Osteocyte (in vitro differentiated cells): ENCODE measurements around the gene CALHM3. TPM values are rescaled to one million over a fixed set of nuclear protein-coding genes. Genes with fewer than 3 reads are reported as not detected.
A peak's percentile ranks its signal among the peaks of the same experiment; 100 is the strongest.
"Not testable (repeated sequence)": the region's sequence is repeated elsewhere in the genome, so short reads cannot be mapped to it uniquely, and the experiment has no call there.

Experiments used
- DNase-seq: peaks from one replicate; pipeline ENCODE4 v3.0.0; 2021; ENCODE audit warnings: mixed read lengths; ENCODE audit not compliant: unreplicated experiment; ENCODE audit errors: extremely low spot score
- H3K27ac Mint-ChIP-seq: one replicate; pipeline ENCODE4 v1.8.0; 2021; ENCODE audit warnings: mild to moderate bottlenecking, mixed read lengths; ENCODE audit not compliant: unreplicated experiment
- H3K27me3 Mint-ChIP-seq: one replicate; pipeline ENCODE4 v1.8.0; 2021; ENCODE audit warnings: mixed read lengths; ENCODE audit not compliant: unreplicated experiment
- H3K36me3 Mint-ChIP-seq: one replicate; pipeline ENCODE4 v1.8.0; 2021; ENCODE audit warnings: mixed read lengths; ENCODE audit not compliant: unreplicated experiment
- H3K4me1 Mint-ChIP-seq: one replicate; pipeline ENCODE4 v1.8.0; 2021; ENCODE audit warnings: mixed read lengths; ENCODE audit not compliant: unreplicated experiment
- H3K4me3 Mint-ChIP-seq: one replicate; pipeline ENCODE4 v1.8.0; 2021; ENCODE audit warnings: mild to moderate bottlenecking, moderate library complexity, mixed read lengths; ENCODE audit not compliant: unreplicated experiment
- H3K9me3 Mint-ChIP-seq: one replicate; pipeline ENCODE4 v1.8.0; 2021; ENCODE audit warnings: mixed read lengths; ENCODE audit not compliant: unreplicated experiment
- total RNA-seq: library from RNA; stranded (reverse); gene quantifications from 2 replicates; pipeline ENCODE4 v1.2.1, GENCODE V29; 2021
- TF ChIP-seq, protein P1 (sequence below): fragments of 200-600 bp; sonication (generic); IDR thresholded peaks from 2 replicates; pipeline ENCODE4 v1.5.0; 2021; ENCODE audit warnings: antibody characterized with exemption, mild to moderate bottlenecking, moderate library complexity

The CALHM3 gene
- total RNA-seq, 1 donor from 2014 or later: not detected

GRCh38 chr10:103507235-103508191 is 28.5 kb upstream of the CALHM3 start:
- H3K27ac Mint-ChIP-seq: no peak overlapping the region
- H3K4me1 Mint-ChIP-seq: peaks cover 25% of the 10 kb centered on the region
- H3K9me3 Mint-ChIP-seq: no peaks in the 10 kb centered on the region
- no peak overlapping the region for H3K4me3 Mint-ChIP-seq
- TF ChIP-seq, protein P1, sequence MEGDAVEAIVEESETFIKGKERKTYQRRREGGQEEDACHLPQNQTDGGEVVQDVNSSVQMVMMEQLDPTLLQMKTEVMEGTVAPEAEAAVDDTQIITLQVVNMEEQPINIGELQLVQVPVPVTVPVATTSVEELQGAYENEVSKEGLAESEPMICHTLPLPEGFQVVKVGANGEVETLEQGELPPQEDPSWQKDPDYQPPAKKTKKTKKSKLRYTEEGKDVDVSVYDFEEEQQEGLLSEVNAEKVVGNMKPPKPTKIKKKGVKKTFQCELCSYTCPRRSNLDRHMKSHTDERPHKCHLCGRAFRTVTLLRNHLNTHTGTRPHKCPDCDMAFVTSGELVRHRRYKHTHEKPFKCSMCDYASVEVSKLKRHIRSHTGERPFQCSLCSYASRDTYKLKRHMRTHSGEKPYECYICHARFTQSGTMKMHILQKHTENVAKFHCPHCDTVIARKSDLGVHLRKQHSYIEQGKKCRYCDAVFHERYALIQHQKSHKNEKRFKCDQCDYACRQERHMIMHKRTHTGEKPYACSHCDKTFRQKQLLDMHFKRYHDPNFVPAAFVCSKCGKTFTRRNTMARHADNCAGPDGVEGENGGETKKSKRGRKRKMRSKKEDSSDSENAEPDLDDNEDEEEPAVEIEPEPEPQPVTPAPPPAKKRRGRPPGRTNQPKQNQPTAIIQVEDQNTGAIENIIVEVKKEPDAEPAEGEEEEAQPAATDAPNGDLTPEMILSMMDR: no peak
- H3K27me3 Mint-ChIP-seq: peaks cover 22% of the 10 kb centered on the region
- DNase-seq: no peak
- H3K36me3 Mint-ChIP-seq: no peaks in the 10 kb centered on the region

DNA sequence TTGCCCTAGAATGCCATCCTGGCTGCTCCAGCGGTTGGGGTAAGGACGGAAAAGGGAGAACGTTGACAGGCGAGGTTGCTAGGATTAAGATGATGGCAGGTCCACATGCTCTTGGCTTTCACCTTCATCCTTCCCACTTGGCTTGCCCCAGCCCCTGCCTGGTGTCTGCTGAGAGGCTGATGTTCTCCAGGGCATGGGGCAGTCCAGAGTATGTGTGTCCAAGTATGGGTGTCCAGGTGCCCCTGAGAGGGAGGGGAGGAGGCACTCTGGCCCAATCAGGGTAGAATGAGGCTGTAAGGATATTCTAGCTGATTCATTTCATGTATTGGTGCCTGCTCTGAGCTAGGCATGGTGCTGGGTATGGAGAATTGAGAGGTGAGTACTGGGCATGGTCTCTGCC is 27.0 kb upstream of the CALHM3 start:
- TF ChIP-seq, protein P1: no peak
- Mint-ChIP-seq H3K27me3 (peaks cover 23% of the 10 kb centered on the region), H3K36me3 (no peaks in the 10 kb centered on the region), H3K4me3 (no peak overlapping the region), H3K9me3 (no peaks in the 10 kb centered on the region), H3K27ac (no peak overlapping the region), H3K4me1 (peaks cover 28% of the 10 kb centered on the region)
- DNase-seq: no peak

DNA sequence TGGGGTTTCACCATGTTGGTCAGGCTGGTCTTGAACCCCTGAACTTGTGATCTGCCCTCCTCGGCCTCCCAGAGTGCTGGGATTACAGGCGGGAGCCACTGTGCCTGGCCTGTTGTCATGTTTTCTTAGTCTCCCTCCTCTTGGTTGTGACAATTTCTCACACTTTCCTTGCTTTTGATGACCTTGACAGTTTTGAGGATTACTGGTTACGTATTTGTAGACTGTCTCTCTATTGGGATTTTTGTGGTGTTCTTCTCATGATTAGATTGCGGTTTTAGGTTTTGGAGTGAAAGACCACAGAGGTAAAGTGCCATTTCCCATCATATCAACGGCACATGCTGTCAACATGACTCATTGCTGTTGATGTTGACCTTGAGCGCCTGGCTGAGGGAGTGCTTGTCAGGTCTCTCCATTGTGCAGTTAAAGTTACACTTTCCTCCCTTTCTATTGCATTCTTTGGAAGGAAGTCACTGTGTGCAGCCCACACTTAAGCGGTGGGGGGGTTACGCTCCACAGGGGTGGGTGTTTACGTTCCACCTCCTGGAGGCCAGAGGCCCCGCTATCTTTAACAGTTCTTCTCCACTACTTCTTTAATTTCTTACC is 25.2 kb upstream of the CALHM3 start:
- peaks cover 36% of the 10 kb centered on the region for H3K4me1 Mint-ChIP-seq
- no peaks in the 10 kb centered on the region for H3K9me3 Mint-ChIP-seq
- DNase-seq: no peak
- peak overlapping the region; percentile 65 for H3K27ac Mint-ChIP-seq
- H3K4me3 Mint-ChIP-seq: no peak overlapping the region
- peaks cover 36% of the 10 kb centered on the region for H3K27me3 Mint-ChIP-seq
- H3K36me3 Mint-ChIP-seq: no peaks in the 10 kb centered on the region
- TF ChIP-seq, protein P1: no peak

GRCh38 chr10:103503777-103504176 is 24.7 kb upstream of the CALHM3 start:
- peaks cover 36% of the 10 kb centered on the region for H3K4me1 Mint-ChIP-seq
- not testable (repeated sequence) for H3K36me3 Mint-ChIP-seq, DNase-seq, H3K4me3 Mint-ChIP-seq, H3K27ac Mint-ChIP-seq, H3K9me3 Mint-ChIP-seq
- H3K27me3 Mint-ChIP-seq: peaks cover 37% of the 10 kb centered on the region

GRCh38 chr10:103502849-103503660 is 24.0 kb upstream of the CALHM3 start:
- Mint-ChIP-seq H3K4me3 (no peak overlapping the region), H3K27me3 (peaks cover 31% of the 10 kb centered on the region), H3K9me3 (no peaks in the 10 kb centered on the region), H3K4me1 (peaks cover 36% of the 10 kb centered on the region), H3K27ac (peak overlapping the region; percentile 65), H3K36me3 (no peaks in the 10 kb centered on the region)
- no peak for DNase-seq
- TF ChIP-seq, protein P1: no peak
